H1 (cell line): ENCODE measurements around the gene GFRA4. TPM values are rescaled to one million over a fixed set of nuclear protein-coding genes. Genes with fewer than 3 reads are reported as not detected.

Experiments used
- CTCF ChIA-PET: fragments of 300-600 bp; sonication (Branson Sonifier 250); formaldehyde crosslinking; loops from one replicate; lab custom pipeline; 2021; ENCODE audit not compliant: partially characterized antibody; lab: Charles Lee
- POLR2A ChIA-PET: fragments of 300-600 bp; sonication (Branson Sonifier 250); formaldehyde crosslinking; loops from one replicate; lab custom pipeline; 2021; ENCODE audit warnings: inconsistent platforms; ENCODE audit not compliant: partially characterized antibody; lab: Charles Lee
- DNase-seq, 2 experiments: peaks; one replicate each; pipeline versions ENCODE4 v3.0.0 to v3.0.0-alpha.2; 2010 to 2022; ENCODE audit warnings: low spot score in 2 of 2, low read depth in 1 of 2, mixed read lengths in 1 of 2
- FAIRE-seq: peaks from 2 replicates; lab custom pipeline; 2011; peaks lifted over from hg19 to GRCh38; lab: Jason Lieb, UNC
- H2AFZ ChIP-seq: 2 replicates; pipeline ENCODE4 v1.8.1; 2012; ENCODE audit warnings: low read length, inconsistent platforms
- H2AK5ac ChIP-seq: 2 replicates; pipeline ENCODE4 v1.6.1; 2013; ENCODE audit warnings: low read depth, low read length
- H2BK120ac ChIP-seq: replicated peaks from 2 replicates; pipeline ENCODE3; 2013; ENCODE audit warnings: low read depth, low read length, inconsistent platforms
- H2BK12ac ChIP-seq: 2 replicates; pipeline ENCODE4 v1.6.1; 2013; ENCODE audit warnings: low read depth, low read length
- H2BK15ac ChIP-seq: 2 replicates; pipeline ENCODE4 v1.6.1; 2013; ENCODE audit warnings: low read length
- H2BK20ac ChIP-seq: 2 replicates; pipeline ENCODE4 v1.6.1; 2013; ENCODE audit warnings: low read length
- H2BK5ac ChIP-seq: 2 replicates; pipeline ENCODE4 v1.6.1; 2013; ENCODE audit warnings: low read depth, low read length
- H3K14ac ChIP-seq: 2 replicates; pipeline ENCODE4 v1.6.1; 2013; ENCODE audit warnings: inconsistent platforms; ENCODE audit not compliant: insufficient read length
- H3K18ac ChIP-seq: 2 replicates; pipeline ENCODE4 v1.6.1; 2013; ENCODE audit warnings: low read length; ENCODE audit errors: extremely low read depth
- H3K23ac ChIP-seq: 2 replicates; pipeline ENCODE4 v1.6.1; 2013; ENCODE audit warnings: inconsistent platforms; ENCODE audit not compliant: insufficient read length
- H3K23me2 ChIP-seq: 2 replicates; pipeline ENCODE4 v1.6.1; 2013; ENCODE audit warnings: low read depth, low read length
- H3K27ac ChIP-seq: 2 replicates; pipeline ENCODE4 v1.6.1; 2011; ENCODE audit warnings: low read depth, low read length, inconsistent platforms
- H3K27me3 ChIP-seq, 4 experiments: replicated peaks in 1 of 4; 1 replicate in 1 of 4; 2 replicates in 3 of 4; pipeline versions ENCODE4 v1.6.1 to v1.8.1; 2011 to 2013; ENCODE audit warnings: low read length in 3 of 4, mild to moderate bottlenecking in 3 of 4, inconsistent platforms in 2 of 4, mixed read lengths in 2 of 4, moderate library complexity in 1 of 4; ENCODE audit not compliant: control insufficient read depth in 3 of 4, insufficient read depth in 3 of 4; ENCODE audit errors: extremely low read depth in 1 of 4
- H3K36me3 ChIP-seq, 4 experiments: 2 replicates each; pipeline versions ENCODE4 v1.6.1 to v1.8.1; 2011 to 2013; ENCODE audit warnings: mild to moderate bottlenecking in 4 of 4, low read length in 3 of 4, moderate library complexity in 2 of 4, control low read depth in 1 of 4, inconsistent platforms in 1 of 4; ENCODE audit not compliant: insufficient read depth in 4 of 4, control insufficient read depth in 2 of 4
- H3K4ac ChIP-seq: replicated peaks from 2 replicates; pipeline ENCODE3; 2013; ENCODE audit warnings: low read length, low read depth, mixed read lengths, inconsistent platforms; ENCODE audit not compliant: insufficient read length
- H3K4me1 ChIP-seq, 4 experiments: replicated peaks in 1 of 4; 1 replicate in 1 of 4; 2 replicates in 3 of 4; pipeline versions ENCODE4 v1.6.1 to v1.8.1; 2011 to 2013; ENCODE audit warnings: low read length in 3 of 4, inconsistent platforms in 2 of 4, mixed read lengths in 1 of 4; ENCODE audit not compliant: insufficient read depth in 4 of 4, control insufficient read depth in 3 of 4
- H3K4me2 ChIP-seq, 2 experiments: 2 replicates each; pipeline versions ENCODE4 v1.6.1 to v1.8.1; 2011 to 2013; ENCODE audit warnings: low read depth in 2 of 2, low read length in 2 of 2, control low read depth in 1 of 2, inconsistent platforms in 1 of 2, mild to moderate bottlenecking in 1 of 2; ENCODE audit not compliant: insufficient read depth in 1 of 2
- H3K4me3 ChIP-seq, 4 experiments: fragments of 200-600, 300-600 bp in 1 of 4; sonication (generic), shearing (Covaris generic), sonication (Bioruptor Twin) in 1 of 4; 2 replicates each; pipeline versions ENCODE4 v1.5.1 to v1.8.1; 2011 to 2016; ENCODE audit warnings: low read length in 4 of 4, low read depth in 3 of 4, control low read depth in 2 of 4, inconsistent platforms in 2 of 4, mild to moderate bottlenecking in 2 of 4, mixed read lengths in 1 of 4, moderate library complexity in 1 of 4; ENCODE audit not compliant: insufficient read depth in 2 of 4; ENCODE audit errors: extremely low read depth in 1 of 4
- H3K56ac ChIP-seq: replicated peaks from 2 replicates; pipeline ENCODE3; 2013; ENCODE audit warnings: low read depth, mild to moderate bottlenecking, mixed read lengths, low read length, inconsistent platforms; ENCODE audit not compliant: insufficient read length
- H3K79me1 ChIP-seq: 2 replicates; pipeline ENCODE4 v1.6.1; 2013; ENCODE audit warnings: low read depth, low read length, control low read depth
- H3K79me2 ChIP-seq, 2 experiments: 2 replicates each; pipeline versions ENCODE4 v1.6.1 to v1.8.1; 2012 to 2013; ENCODE audit warnings: low read length in 2 of 2, mild to moderate bottlenecking in 2 of 2, inconsistent platforms in 1 of 2; ENCODE audit not compliant: insufficient read depth in 2 of 2, control insufficient read depth in 1 of 2
- H3K9ac ChIP-seq, 4 experiments: replicated peaks in 1 of 4; 1 replicate in 1 of 4; 2 replicates in 3 of 4; pipeline versions ENCODE4 v1.6.1 to v1.8.1; 2011 to 2013; ENCODE audit warnings: low read depth in 3 of 4, low read length in 3 of 4, control low read depth in 2 of 4, mild to moderate bottlenecking in 2 of 4, moderate library complexity in 2 of 4, inconsistent platforms in 1 of 4; ENCODE audit errors: extremely low read depth in 1 of 4
- H3K9me3 ChIP-seq, 2 experiments: 2 replicates each; pipeline versions ENCODE4 v1.6.1 to v1.8.1; 2012 to 2013; ENCODE audit warnings: mild to moderate bottlenecking in 2 of 2, moderate library complexity in 2 of 2, control low read depth in 1 of 2, inconsistent platforms in 1 of 2, low read depth in 1 of 2, low read length in 1 of 2, mixed read lengths in 1 of 2; ENCODE audit not compliant: insufficient read depth in 2 of 2
- H4K20me1 ChIP-seq, 2 experiments: replicated peaks in 1 of 2; 2 replicates each; pipeline versions ENCODE3 to v1.8.1; 2011 to 2013; ENCODE audit warnings: inconsistent platforms in 2 of 2, low read length in 2 of 2, mild to moderate bottlenecking in 1 of 2; ENCODE audit not compliant: insufficient read depth in 2 of 2, control insufficient read depth in 1 of 2
- H4K5ac ChIP-seq: 2 replicates; pipeline ENCODE4 v1.6.1; 2013; ENCODE audit warnings: low read length, low read depth, mixed read lengths, inconsistent platforms; ENCODE audit not compliant: insufficient read length
- H4K8ac ChIP-seq: 2 replicates; pipeline ENCODE4 v1.8.0; 2013; ENCODE audit warnings: mild to moderate bottlenecking, moderate library complexity, low read length, inconsistent platforms; ENCODE audit not compliant: insufficient read depth; ENCODE audit errors: extremely low read depth
- H4K91ac ChIP-seq: replicated peaks from 2 replicates; pipeline ENCODE3; 2013; ENCODE audit warnings: low read length, mixed read lengths, inconsistent platforms; ENCODE audit not compliant: insufficient read length
- CHD1 ChIP-seq: IDR thresholded peaks from 2 replicates; pipeline ENCODE4 v1.6.1; 2012; ENCODE audit warnings: low read depth, low read length, improper control_type of control experiment
- EP300 ChIP-seq, 2 experiments: IDR thresholded peaks; 1 replicate in 1 of 2; 2 replicates in 1 of 2; pipeline ENCODE4 v1.6.1; 2011 to 2012; ENCODE audit warnings: low read depth in 2 of 2, low read length in 2 of 2, mild to moderate bottlenecking in 2 of 2, borderline replicate concordance in 1 of 2, inconsistent platforms in 1 of 2, moderate library complexity in 1 of 2
- MAFK ChIP-seq: IDR thresholded peaks from 2 replicates; pipeline ENCODE4 v1.6.1; 2012; ENCODE audit warnings: low read depth, mild to moderate bottlenecking, improper control_type of control experiment, low read length
- NANOG ChIP-seq: IDR thresholded peaks from 2 replicates; pipeline ENCODE4 v1.6.1; 2011; ENCODE audit warnings: low read length, low read depth, mild to moderate bottlenecking, inconsistent platforms; ENCODE audit not compliant: insufficient read depth, poor library complexity, severe bottlenecking
- POLR2A ChIP-seq, 2 experiments: IDR thresholded peaks; 1 replicate in 1 of 2; 2 replicates in 1 of 2; pipeline ENCODE4 v1.6.1; 2011; ENCODE audit warnings: low read depth in 2 of 2, low read length in 2 of 2, mild to moderate bottlenecking in 2 of 2; ENCODE audit errors: control extremely low read depth in 1 of 2
- POLR2AphosphoS5 ChIP-seq: IDR thresholded peaks from 2 replicates; pipeline ENCODE4 v1.6.1; 2011; ENCODE audit warnings: low read depth, low read length
- SP1 ChIP-seq: IDR thresholded peaks from 2 replicates; pipeline ENCODE4 v1.6.1; 2011; ENCODE audit warnings: low read depth, low read length
- SUZ12 ChIP-seq: fragments of 200-600 bp; sonication (generic); IDR thresholded peaks from 2 replicates; pipeline ENCODE4 v1.6.1; 2012; ENCODE audit warnings: mild to moderate bottlenecking, inconsistent platforms, low read length, moderate library complexity, mixed read lengths
- TBP ChIP-seq: IDR thresholded peaks from 2 replicates; pipeline ENCODE4 v1.6.1; 2011; ENCODE audit warnings: low read depth, low read length, improper control_type of control experiment
- ZNF274 ChIP-seq: IDR thresholded peaks from 2 replicates; pipeline ENCODE4 v1.7.0; 2012; ENCODE audit warnings: low read length, borderline replicate concordance; ENCODE audit errors: extremely low read depth
- WGBS, 2 experiments: shearing (Covaris generic) in 1 of 2; methylation state at CpG; one replicate each; pipeline versions ENCODE4 v1.1.6 to v1.1.7; 2013 to 2015; ENCODE audit warnings: low lambda C conversion rate in 2 of 2, mixed read lengths in 2 of 2, inconsistent platforms in 1 of 2, low coverage in 1 of 2, missing lambda C conversion rate in 1 of 2; ENCODE audit not compliant: insufficient replicate concordance in 2 of 2, insufficient coverage in 1 of 2, insufficient read length in 1 of 2; ENCODE audit errors: extremely low coverage in 1 of 2, missing lambda C conversion rate in 1 of 2; 5-methylcytosine and 5-hydroxymethylcytosine counted together
- polyA plus RNA-seq, 7 experiments: library from polyadenylated mRNA; depleted of rRNA in 3 of 7; stranded (reverse) in 5 of 7; unstranded in 2 of 7; fragments of >200 nt in 5 of 7; fragments of 200-250 nt in 2 of 7; gene quantifications; 1 replicate in 5 of 7; 2 replicates in 1 of 7; 4 replicates in 1 of 7; pipeline versions ENCODE4 v1.2.1 to v1.2.3, GENCODE V29; 2011 to 2013; ENCODE audit warnings: missing spikeins in 2 of 7, mixed read lengths in 2 of 7
- total RNA-seq: library from RNA; stranded (reverse); fragmentation: NEBNext Ultra II Directional; extraction: Animal tissue kit (Norgen Biotek cat#: 25700); gene quantifications from 2 replicates; pipeline ENCODE4 v1.2.1, GENCODE V29; 2021
- TF ChIP-seq, protein P1 (sequence below): IDR thresholded peaks from 2 replicates; pipeline ENCODE4 v1.6.1; 2012; ENCODE audit warnings: inconsistent platforms
- TF ChIP-seq, protein P2 (sequence below): IDR thresholded peaks from 2 replicates; pipeline ENCODE4 v1.6.1; 2012; ENCODE audit warnings: low read length, inconsistent platforms

GFRA4 gene
- total and polyA plus RNA-seq, 2 of the 8 experiments (the other 6 are each of a cell fraction or from before 2014, with no cell fraction given) = 0.05 TPM; not detected in 1

DNA sequence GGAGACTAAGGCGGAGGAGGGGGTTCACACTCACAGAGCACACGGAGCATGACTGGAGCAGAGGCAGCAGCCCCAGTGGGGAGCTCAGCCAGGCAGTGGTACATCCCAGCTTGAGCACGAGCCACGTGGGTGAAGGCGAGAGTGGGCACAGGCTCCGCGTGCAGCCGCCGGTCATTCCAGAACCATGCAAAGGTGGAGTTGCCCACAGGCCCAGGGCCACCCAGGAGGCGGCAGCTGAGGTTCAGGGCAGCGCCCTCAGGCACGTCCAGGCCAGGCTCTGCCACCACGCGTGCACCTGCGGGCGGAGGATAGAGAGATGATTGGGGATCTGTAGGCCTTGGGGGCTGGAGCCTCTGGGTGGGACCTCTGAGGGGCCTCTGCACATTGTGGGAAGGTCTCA is 28.1 kb upstream of the GFRA4 start:
- no peak for FAIRE-seq
- H3K79me2 ChIP-seq = no peaks in the 10 kb centered on the region
- H3K27ac ChIP-seq = no peak overlapping the region
- no peak overlapping the region for H2AFZ ChIP-seq
- H3K4me1 ChIP-seq = peaks cover 0 to 2% (median 0%) of the 10 kb centered on the region in 4 experiments; a peak in 1 of 7 replicates
- no peak overlapping the region for H3K9ac ChIP-seq
- no peak overlapping the region for H3K23ac ChIP-seq
- no peaks in the 10 kb centered on the region for H3K23me2 ChIP-seq
- ChIA-PET POLR2A (no interaction called here), CTCF (interaction anchor here (0.7 to 45.1 kb wide), 4 partner anchors 5 to 58 kb away, joined by 3 to 1432 read pairs (median 718); partner anchors contain the start of genes ADAM33 and SIGLEC1)
- H3K27me3 ChIP-seq = 0 out of 7 replicates have a peak, but pooled peaks cover 0 to 4% (median 0%) of the 10 kb centered on the region in 4 experiments
- H4K5ac ChIP-seq = no peak overlapping the region
- no peak overlapping the region for H2BK5ac ChIP-seq
- H3K14ac ChIP-seq = no peak overlapping the region
- no peak for TF ChIP-seq POLR2A (IDR thresholded peaks at IDR 0.05; ENCODE audit: control extremely low read depth in 1 of 2, low read depth in 2 of 2, low read length in 2 of 2)
- TF ChIP-seq, protein P1, sequence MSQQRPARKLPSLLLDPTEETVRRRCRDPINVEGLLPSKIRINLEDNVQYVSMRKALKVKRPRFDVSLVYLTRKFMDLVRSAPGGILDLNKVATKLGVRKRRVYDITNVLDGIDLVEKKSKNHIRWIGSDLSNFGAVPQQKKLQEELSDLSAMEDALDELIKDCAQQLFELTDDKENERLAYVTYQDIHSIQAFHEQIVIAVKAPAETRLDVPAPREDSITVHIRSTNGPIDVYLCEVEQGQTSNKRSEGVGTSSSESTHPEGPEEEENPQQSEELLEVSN = no peak
- TF ChIP-seq SUZ12 = no peak
- TF ChIP-seq NANOG = no peak
- TF ChIP-seq, protein P2, sequence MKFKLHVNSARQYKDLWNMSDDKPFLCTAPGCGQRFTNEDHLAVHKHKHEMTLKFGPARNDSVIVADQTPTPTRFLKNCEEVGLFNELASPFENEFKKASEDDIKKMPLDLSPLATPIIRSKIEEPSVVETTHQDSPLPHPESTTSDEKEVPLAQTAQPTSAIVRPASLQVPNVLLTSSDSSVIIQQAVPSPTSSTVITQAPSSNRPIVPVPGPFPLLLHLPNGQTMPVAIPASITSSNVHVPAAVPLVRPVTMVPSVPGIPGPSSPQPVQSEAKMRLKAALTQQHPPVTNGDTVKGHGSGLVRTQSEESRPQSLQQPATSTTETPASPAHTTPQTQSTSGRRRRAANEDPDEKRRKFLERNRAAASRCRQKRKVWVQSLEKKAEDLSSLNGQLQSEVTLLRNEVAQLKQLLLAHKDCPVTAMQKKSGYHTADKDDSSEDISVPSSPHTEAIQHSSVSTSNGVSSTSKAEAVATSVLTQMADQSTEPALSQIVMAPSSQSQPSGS = no peak
- no peak for TF ChIP-seq TBP
- TF ChIP-seq MAFK = no peak
- TF ChIP-seq ZNF274 = no peak
- TF ChIP-seq POLR2AphosphoS5 = no peak
- no peak for TF ChIP-seq CHD1
- no peak for TF ChIP-seq SP1
- TF ChIP-seq EP300 (IDR thresholded peaks at IDR 0.05; ENCODE audit: borderline replicate concordance in 1 of 2, low read depth in 2 of 2, low read length in 2 of 2) = no peak
- no peaks in the 10 kb centered on the region for H3K79me1 ChIP-seq
- no peak overlapping the region for H3K18ac ChIP-seq
- WGBS, 2 experiments = 90% methylated on average over 15 of the region's 16 CpGs; no CpG with 5 or more reads in 1 of the 2 experiments
- DNase-seq = no peak
- H3K9me3 ChIP-seq = peaks cover under 1 to 1% of the 10 kb centered on the region in 2 experiments; a peak in 2 of 4 replicates
- no peaks in the 10 kb centered on the region for H4K20me1 ChIP-seq
- no peak overlapping the region for H3K4ac ChIP-seq
- no peak overlapping the region for H2BK15ac ChIP-seq
- H3K56ac ChIP-seq = no peak overlapping the region
- H2BK120ac ChIP-seq = no peak overlapping the region
- no peak overlapping the region for H4K8ac ChIP-seq
- H4K91ac ChIP-seq = no peak overlapping the region
- H2BK12ac ChIP-seq = no peak overlapping the region; the same call in 1 of the 2 replicates
- no peak overlapping the region; the same call in 1 of the 2 replicates for H2AK5ac ChIP-seq
- H3K36me3 ChIP-seq = no peaks in the 10 kb centered on the region
- no peak overlapping the region for H2BK20ac ChIP-seq
- H3K4me3 ChIP-seq = no peak overlapping the region
- H3K4me2 ChIP-seq = no peak overlapping the region
